ENCODE measurements around the gene SH2D3A.
A peak's percentile ranks its signal among the peaks of the same experiment; 100 is the strongest.

DNA sequence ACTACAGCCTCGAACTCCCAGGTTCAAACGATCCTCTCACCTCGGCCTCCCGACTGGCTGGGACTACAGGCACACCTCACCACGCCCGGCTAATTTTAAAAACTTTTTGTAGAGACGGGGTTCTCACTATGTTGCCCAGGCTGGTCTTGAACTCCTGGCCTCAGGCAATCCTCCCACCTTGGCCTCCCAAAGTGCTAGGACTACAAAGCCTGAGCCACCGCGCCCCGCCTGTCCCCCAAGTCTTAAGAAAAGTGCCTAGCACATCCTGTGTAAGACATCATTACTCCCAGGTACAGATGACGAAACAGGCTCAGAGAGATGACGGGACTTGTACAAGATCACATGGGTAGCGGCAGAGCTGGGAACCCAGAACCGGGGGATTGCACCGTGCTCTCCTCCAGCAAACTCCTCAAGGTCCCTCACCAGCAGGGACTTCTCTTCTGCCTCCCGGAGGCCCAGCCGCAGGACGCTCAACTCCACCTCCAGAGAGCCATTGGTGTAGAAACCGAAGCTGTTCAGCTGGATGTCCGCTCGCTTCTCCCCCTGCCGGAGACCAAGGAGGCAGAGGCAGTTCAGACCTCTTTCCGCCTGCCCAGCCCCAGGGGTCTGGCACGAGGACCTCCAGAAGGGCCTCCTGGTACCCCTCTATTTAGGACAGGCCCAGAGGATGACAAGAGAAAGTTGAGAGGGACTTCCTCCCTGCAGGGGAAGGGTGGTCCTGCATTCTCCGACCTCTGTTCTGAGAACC, 30.9 kb downstream of the SH2D3A start:
- TF ChIP-seq, protein P1, sequence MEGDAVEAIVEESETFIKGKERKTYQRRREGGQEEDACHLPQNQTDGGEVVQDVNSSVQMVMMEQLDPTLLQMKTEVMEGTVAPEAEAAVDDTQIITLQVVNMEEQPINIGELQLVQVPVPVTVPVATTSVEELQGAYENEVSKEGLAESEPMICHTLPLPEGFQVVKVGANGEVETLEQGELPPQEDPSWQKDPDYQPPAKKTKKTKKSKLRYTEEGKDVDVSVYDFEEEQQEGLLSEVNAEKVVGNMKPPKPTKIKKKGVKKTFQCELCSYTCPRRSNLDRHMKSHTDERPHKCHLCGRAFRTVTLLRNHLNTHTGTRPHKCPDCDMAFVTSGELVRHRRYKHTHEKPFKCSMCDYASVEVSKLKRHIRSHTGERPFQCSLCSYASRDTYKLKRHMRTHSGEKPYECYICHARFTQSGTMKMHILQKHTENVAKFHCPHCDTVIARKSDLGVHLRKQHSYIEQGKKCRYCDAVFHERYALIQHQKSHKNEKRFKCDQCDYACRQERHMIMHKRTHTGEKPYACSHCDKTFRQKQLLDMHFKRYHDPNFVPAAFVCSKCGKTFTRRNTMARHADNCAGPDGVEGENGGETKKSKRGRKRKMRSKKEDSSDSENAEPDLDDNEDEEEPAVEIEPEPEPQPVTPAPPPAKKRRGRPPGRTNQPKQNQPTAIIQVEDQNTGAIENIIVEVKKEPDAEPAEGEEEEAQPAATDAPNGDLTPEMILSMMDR (IDR thresholded peaks at IDR 0.05), result peak in 3 of 4 experiments; percentile 60 to 74 (median 62)
- TF ChIP-seq POLR2A (IDR thresholded peaks at IDR 0.05) (no peak), POLR2AphosphoS5 (IDR thresholded peaks at IDR 0.05) (peak; percentile 28 to 68 (median 59)), EP300 (IDR thresholded peaks at IDR 0.05) (no peak)
